ENCODE data around the gene ZSWIM5.

GRCh38 chr1:45107782-45108181 lies 98.6 kb downstream of the ZSWIM5 start:
- TF ChIP-seq CTCF (IDR thresholded peaks at IDR 0.05) (no peak), POLR2AphosphoS5 (IDR thresholded peaks at IDR 0.05) (no peak), EP300 (IDR thresholded peaks at IDR 0.05) (no peak)

All from upper lobe of left lung (tissue), 4 donors.